ENCODE results near the gene FGFR2.

DNA sequence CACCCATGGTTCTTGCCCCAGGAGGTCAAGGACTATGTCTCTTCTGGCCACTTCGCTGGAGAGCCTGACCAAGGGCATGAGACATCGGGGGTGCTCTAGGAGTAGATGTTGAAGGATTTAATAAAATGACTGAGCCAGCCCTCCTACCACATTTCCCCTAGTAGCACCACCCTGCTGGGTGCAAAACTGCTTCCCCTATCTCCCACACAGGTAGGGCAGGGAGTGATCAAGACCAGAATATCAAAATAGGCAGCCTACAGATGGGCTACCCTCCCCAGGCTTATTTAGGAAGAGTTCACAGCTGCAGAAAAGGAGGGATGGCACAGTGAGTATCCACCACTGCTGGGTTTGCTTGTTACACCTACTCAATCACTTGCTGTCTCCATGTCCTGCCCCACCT lies 103.9 kb downstream of the FGFR2 start:
- TF ChIP-seq, protein P1, sequence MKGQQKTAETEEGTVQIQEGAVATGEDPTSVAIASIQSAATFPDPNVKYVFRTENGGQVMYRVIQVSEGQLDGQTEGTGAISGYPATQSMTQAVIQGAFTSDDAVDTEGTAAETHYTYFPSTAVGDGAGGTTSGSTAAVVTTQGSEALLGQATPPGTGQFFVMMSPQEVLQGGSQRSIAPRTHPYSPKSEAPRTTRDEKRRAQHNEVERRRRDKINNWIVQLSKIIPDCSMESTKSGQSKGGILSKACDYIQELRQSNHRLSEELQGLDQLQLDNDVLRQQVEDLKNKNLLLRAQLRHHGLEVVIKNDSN (IDR thresholded peaks at IDR 0.05) = no peak
- TF ChIP-seq FOXM1 (IDR thresholded peaks at IDR 0.05; ENCODE audit: borderline replicate concordance, low read depth) = no peak
- no peak for TF ChIP-seq ZBTB7A (IDR thresholded peaks at IDR 0.05; ENCODE audit: low read depth)
- TF ChIP-seq YY1 (IDR thresholded peaks at IDR 0.05; ENCODE audit: low read depth) = no peak
- TF ChIP-seq EGR1 (IDR thresholded peaks at IDR 0.05) = no peak
- TF ChIP-seq, protein P2, sequence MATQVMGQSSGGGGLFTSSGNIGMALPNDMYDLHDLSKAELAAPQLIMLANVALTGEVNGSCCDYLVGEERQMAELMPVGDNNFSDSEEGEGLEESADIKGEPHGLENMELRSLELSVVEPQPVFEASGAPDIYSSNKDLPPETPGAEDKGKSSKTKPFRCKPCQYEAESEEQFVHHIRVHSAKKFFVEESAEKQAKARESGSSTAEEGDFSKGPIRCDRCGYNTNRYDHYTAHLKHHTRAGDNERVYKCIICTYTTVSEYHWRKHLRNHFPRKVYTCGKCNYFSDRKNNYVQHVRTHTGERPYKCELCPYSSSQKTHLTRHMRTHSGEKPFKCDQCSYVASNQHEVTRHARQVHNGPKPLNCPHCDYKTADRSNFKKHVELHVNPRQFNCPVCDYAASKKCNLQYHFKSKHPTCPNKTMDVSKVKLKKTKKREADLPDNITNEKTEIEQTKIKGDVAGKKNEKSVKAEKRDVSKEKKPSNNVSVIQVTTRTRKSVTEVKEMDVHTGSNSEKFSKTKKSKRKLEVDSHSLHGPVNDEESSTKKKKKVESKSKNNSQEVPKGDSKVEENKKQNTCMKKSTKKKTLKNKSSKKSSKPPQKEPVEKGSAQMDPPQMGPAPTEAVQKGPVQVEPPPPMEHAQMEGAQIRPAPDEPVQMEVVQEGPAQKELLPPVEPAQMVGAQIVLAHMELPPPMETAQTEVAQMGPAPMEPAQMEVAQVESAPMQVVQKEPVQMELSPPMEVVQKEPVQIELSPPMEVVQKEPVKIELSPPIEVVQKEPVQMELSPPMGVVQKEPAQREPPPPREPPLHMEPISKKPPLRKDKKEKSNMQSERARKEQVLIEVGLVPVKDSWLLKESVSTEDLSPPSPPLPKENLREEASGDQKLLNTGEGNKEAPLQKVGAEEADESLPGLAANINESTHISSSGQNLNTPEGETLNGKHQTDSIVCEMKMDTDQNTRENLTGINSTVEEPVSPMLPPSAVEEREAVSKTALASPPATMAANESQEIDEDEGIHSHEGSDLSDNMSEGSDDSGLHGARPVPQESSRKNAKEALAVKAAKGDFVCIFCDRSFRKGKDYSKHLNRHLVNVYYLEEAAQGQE (IDR thresholded peaks at IDR 0.05; ENCODE audit: low read depth) = no peak
- no peak for TF ChIP-seq TCF12 (IDR thresholded peaks at IDR 0.05; ENCODE audit: low read depth)
- TF ChIP-seq TAF1 (IDR thresholded peaks at IDR 0.05; ENCODE audit: low read depth) = no peak
- TF ChIP-seq EP300 (IDR thresholded peaks at IDR 0.05; ENCODE audit: borderline replicate concordance) = no peak
- TF ChIP-seq, protein P3, sequence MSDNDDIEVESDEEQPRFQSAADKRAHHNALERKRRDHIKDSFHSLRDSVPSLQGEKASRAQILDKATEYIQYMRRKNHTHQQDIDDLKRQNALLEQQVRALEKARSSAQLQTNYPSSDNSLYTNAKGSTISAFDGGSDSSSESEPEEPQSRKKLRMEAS (IDR thresholded peaks at IDR 0.05) = no peak
- TF ChIP-seq CREB1 (IDR thresholded peaks at IDR 0.05; ENCODE audit: low read depth) = no peak
- TF ChIP-seq RAD21 (IDR thresholded peaks at IDR 0.05; ENCODE audit: low read depth) = no peak
- no peak for TF ChIP-seq CEBPB (IDR thresholded peaks at IDR 0.05)
- no peak for TF ChIP-seq TEAD4 (IDR thresholded peaks at IDR 0.05)

Data from Ishikawa (cell line).